ENCODE results near the gene MITF. TPM values are rescaled to one million over a fixed set of nuclear protein-coding genes. Genes with fewer than 3 reads are reported as not detected.

The MITF gene
- total and polyA plus RNA-seq, 3 donors from 2014 or later = 5.5 to 9.0 (median 5.8) TPM

- intact Hi-C loops (cut with DNase I; ENCODE audit: low total_unique reads) = no loop called here
Measured at GRCh38 chr3:69926385-69926784, 187.1 kb downstream of the MITF start.

GRCh38 chr3:69927571-69927970 is 188.3 kb downstream of the MITF start:
- TF ChIP-seq CTCF (IDR thresholded peaks at IDR 0.05) (no peak), POLR2A (IDR thresholded peaks at IDR 0.05) (no peak)
- DNase-seq = no peak
- no peak overlapping the region for H3K4me3 ChIP-seq

More at GRCh38 chr3:69926385-69926784, 187.1 kb downstream of the MITF start:
- Histone ChIP-seq H3K36me3 (ENCODE audit: low read depth, missing control alignments) (no peaks in the 10 kb centered on the region), H3K27ac (no peak overlapping the region), H3K27me3 (no peaks in the 10 kb centered on the region), H3K4me3 (no peak overlapping the region), H3K9me3 (no peaks in the 10 kb centered on the region), H3K4me1 (no peaks in the 10 kb centered on the region)
- TF ChIP-seq POLR2A (IDR thresholded peaks at IDR 0.05) (no peak), CTCF (IDR thresholded peaks at IDR 0.05) (no peak)
- no peak for DNase-seq
- 80% methylated on average over 8 of the region's 8 CpGs for WGBS, 2 donors

GRCh38 chr3:69929019-69929418 is 189.8 kb downstream of the MITF start:
- TF ChIP-seq CTCF (IDR thresholded peaks at IDR 0.05) = no peak
- no peak for TF ChIP-seq POLR2A (IDR thresholded peaks at IDR 0.05)
- no peaks in the 10 kb centered on the region for H3K27me3 ChIP-seq
- no peak overlapping the region for H3K27ac ChIP-seq
- no peak for DNase-seq
- WGBS, 2 donors = 93 to 95% methylated on average over 4 of the region's 4 CpGs
- no peaks in the 10 kb centered on the region for H3K4me1 ChIP-seq
- H3K4me3 ChIP-seq = no peak overlapping the region
- no peaks in the 10 kb centered on the region for H3K36me3 ChIP-seq (ENCODE audit: low read depth, missing control alignments)
- no peaks in the 10 kb centered on the region for H3K9me3 ChIP-seq
- intact Hi-C loops (cut with DNase I; ENCODE audit: low total_unique reads) = no loop called here

More at GRCh38 chr3:69927571-69927970, 188.3 kb downstream of the MITF start:
- H3K4me1 ChIP-seq = no peaks in the 10 kb centered on the region
- no peaks in the 10 kb centered on the region for H3K36me3 ChIP-seq (ENCODE audit: low read depth, missing control alignments)
- no peak overlapping the region for H3K27ac ChIP-seq
- no peaks in the 10 kb centered on the region for H3K27me3 ChIP-seq
- H3K9me3 ChIP-seq = no peaks in the 10 kb centered on the region
- intact Hi-C loops (cut with DNase I; ENCODE audit: low total_unique reads) = no loop called here

GRCh38 chr3:69930564-69930963 is 191.3 kb downstream of the MITF start:
- Histone ChIP-seq H3K27ac (no peak overlapping the region), H3K4me3 (no peak overlapping the region), H3K9me3 (no peaks in the 10 kb centered on the region), H3K4me1 (no peaks in the 10 kb centered on the region), H3K36me3 (ENCODE audit: low read depth, missing control alignments) (no peaks in the 10 kb centered on the region), H3K27me3 (no peaks in the 10 kb centered on the region)
- DNase-seq = no peak
- intact Hi-C loops (cut with DNase I; ENCODE audit: low total_unique reads) = no loop called here
- no peak for TF ChIP-seq POLR2A (IDR thresholded peaks at IDR 0.05)
- no peak for TF ChIP-seq CTCF (IDR thresholded peaks at IDR 0.05)
- WGBS, 2 donors = 65 to 75% methylated on average over 2 of the region's 2 CpGs

- no peaks in the 10 kb centered on the region for H3K4me1 ChIP-seq
- H3K36me3 ChIP-seq (ENCODE audit: low read depth, missing control alignments) = no peaks in the 10 kb centered on the region
- H3K4me3 ChIP-seq = no peak overlapping the region
- WGBS, 2 donors = 87 to 96% methylated on average over 2 of the region's 2 CpGs
- no peak for TF ChIP-seq POLR2A (IDR thresholded peaks at IDR 0.05)
- TF ChIP-seq CTCF (IDR thresholded peaks at IDR 0.05) = no peak
- no peak overlapping the region for H3K27ac ChIP-seq
- DNase-seq = no peak
- H3K27me3 ChIP-seq = no peaks in the 10 kb centered on the region
- H3K9me3 ChIP-seq = no peaks in the 10 kb centered on the region
- intact Hi-C loops (cut with DNase I; ENCODE audit: low total_unique reads) = no loop called here
Measured at GRCh38 chr3:69932087-69932486, 192.8 kb downstream of the MITF start.
